ENCODE measurements around the gene CASP1. TPM values are rescaled to one million over a fixed set of nuclear protein-coding genes. Genes with fewer than 3 reads are reported as not detected.
"Not testable (repeated sequence)": the region's sequence is repeated elsewhere in the genome, so short reads cannot be mapped to it uniquely, and the experiment has no call there.

Gene CASP1
- polyA plus RNA-seq, 10 donors: 7.9 to 19.2 (median 9.9) TPM

DNA sequence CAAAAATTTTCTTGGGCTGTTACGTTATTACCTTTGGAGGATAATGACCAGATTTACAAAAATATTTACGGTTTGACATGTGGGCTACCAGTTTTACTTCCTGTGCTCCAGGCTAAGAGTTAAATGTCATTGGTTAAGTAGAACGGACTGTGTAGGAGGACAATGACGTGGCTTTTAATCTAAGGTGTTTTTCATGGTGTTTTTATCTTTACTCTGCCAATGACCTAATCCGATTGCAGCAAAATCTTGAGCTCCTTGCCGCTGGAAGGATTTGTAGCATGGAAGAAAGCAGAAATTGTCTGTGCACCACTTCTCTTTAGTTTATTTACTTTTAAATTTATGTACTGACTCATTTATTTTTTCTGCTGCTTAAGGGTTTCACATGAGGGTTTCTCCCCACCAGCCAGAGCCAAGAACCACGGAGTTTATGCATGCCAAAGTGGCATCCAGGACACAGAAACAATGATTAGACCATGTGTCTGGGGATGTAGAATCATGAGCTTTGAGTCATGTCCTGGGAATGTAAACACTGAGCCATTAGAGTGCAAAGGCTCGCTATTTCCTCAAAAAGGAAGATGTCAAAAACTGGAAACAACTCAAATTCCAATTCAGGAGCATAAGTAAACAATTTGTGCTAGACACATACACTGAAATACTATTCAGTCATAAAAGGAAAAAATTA is 12.1 kb upstream of the CASP1 start:
- DNase-seq: peak in 2 of 3 donors; percentile 54 to 93

GRCh38 chr11:105045676-105046296 is 10.8 kb upstream of the CASP1 start:
- DNase-seq: peak in 1 of 3 donors; percentile 34

GRCh38 chr11:105044557-105045524 is 9.9 kb upstream of the CASP1 start, which contains the start of gene CARD16:
TSS of gene CARD16 (minus strand) at chr11:105045335. CDS start at chr11:105045297, 38 bp downstream.
- peak; percentile 44 to 82 (median 59) for DNase-seq

GRCh38 chr11:105042178-105042577 is 7.2 kb upstream of the CASP1 start:
- DNase-seq: no peak

- no peak for DNase-seq
Measured at GRCh38 chr11:105040703-105041102, 5.8 kb upstream of the CASP1 start.

GRCh38 chr11:105034388-105034787 is 556 bp downstream of the CASP1 start:
- DNase-seq: not testable (repeated sequence)

DNA sequence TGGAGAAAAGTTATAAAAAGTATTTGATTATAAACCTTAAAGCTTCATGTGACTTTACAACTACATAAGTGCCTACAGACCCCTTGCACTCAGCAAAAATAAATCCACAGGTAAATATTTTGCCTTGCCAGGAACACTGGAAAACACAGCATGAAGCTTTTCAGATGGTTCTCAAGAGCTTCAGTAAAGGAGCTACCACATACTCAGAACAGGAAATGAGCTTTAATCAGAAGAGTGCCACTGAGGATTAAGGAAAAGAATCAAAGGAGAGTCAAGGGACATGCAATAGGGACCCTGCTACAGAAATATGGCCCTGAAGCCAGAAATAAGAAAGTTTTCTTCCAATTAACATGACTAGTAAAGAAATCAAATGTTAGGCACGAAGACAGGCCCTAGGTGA is 1.2 kb downstream of the CASP1 start:
- no peak for DNase-seq

GRCh38 chr11:105033343-105033742 is 1.6 kb downstream of the CASP1 start:
- DNase-seq: no peak

GRCh38 chr11:105032495-105032894 is 2.4 kb downstream of the CASP1 start:
- no peak for DNase-seq

DNA sequence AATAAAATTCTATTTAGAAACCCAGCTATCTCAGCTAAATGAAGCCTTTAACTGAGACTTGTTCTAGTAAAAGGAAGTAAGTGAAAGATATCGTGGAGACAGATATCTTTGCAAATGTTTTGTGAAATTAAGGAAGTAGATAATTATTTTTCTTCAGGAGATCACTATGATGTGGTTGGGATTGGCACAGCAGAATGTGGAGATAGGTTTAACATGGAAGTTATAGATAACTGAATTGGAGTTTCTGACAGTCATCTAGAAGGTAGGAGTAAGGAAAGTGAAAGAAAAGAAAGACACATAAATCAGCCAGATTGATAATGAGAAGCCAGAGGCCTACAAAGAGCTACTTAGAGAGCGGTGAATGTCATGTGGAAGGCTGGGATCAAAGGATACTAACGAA is 7.3 kb downstream of the CASP1 start:
- DNase-seq: no peak

DNA sequence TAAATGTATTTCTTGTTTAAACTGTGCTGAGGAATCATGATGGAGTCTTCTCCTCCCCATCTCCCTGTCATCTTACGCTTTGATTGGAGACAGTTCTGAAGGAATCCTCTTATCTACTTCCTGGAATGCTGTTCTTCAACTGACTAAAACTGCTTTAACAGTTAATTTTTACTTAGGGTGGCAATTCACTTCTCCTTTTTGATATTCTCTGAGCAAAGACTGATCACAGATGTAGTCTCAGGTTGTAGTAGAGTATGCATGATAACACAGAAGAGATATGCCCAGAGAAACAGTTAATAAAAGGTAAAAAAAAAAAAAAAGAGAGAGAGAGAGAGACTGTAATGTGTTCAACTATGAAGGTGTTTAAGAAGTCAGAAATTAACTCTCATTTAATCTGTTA is 10.6 kb downstream of the CASP1 start:
- DNase-seq: no peak

- no peak for DNase-seq
Measured at GRCh38 chr11:105023003-105023402, 11.9 kb downstream of the CASP1 start, which contains the start of gene CASP5. TSS of gene CASP5 (minus strand) at chr11:105023168. CDS start at chr11:105023136, 32 bp downstream.

DNA sequence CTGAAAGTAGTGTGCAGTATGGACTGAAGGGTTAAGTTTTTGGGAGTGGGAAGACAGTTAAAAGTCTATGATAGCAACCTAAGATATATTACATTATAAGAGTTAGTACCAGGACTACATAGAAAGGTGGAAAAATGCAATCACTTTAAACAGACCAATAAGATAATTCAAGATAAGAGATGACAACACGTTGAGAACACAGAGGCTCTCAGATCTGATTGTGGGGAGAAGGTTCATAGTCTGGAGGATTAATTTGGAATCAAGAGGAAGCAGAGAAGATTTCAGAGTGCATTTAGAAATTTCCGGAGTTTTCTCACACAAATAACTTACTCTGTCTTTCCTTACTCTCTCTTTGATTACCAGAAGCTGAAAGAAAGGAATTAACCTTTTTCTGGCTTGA is 12.4 kb downstream of the CASP1 start:
- DNase-seq: no peak

DNA sequence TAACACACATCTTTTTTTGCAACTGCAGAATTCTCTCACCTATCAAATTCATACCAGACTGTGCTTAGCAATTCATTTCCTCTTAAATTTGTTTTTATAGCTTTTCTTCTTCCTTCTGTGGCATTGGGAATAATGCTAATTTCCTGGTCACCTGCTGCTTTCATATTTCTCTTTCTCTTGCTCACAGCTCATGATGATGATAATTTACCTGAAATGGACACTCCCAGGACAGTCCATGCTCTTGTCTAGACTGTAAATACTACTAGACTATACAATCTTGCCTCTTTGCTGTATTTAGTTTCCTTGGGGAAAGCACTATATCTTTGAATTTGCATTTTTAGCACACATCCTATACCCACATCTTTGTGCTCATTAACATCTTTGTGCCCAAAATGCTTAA is 27.5 kb downstream of the CASP1 start:
- DNase-seq: no peak

- DNase-seq: no peak
Measured at GRCh38 chr11:105005451-105005845, 29.5 kb downstream of the CASP1 start.

DNA sequence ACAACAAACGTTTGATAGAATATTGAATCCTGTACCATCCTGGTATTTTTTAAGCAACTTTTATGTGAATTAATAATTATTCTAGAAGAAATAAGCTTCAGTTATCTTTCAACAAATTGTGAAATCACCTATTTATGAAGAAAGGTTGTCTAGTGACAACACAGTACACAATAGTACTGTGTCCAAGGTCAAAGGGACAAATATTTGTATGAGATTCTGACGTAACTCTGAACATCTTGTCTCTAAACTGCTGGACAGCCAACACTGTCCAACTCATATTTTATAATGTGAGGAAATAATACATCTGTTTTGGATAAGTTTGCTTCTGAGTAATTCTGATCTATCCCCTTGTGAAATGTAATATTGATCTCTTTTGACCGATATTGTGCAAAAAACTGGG is 30.9 kb downstream of the CASP1 start:
- peak; percentile 14 to 58 (median 19) for DNase-seq

DNA sequence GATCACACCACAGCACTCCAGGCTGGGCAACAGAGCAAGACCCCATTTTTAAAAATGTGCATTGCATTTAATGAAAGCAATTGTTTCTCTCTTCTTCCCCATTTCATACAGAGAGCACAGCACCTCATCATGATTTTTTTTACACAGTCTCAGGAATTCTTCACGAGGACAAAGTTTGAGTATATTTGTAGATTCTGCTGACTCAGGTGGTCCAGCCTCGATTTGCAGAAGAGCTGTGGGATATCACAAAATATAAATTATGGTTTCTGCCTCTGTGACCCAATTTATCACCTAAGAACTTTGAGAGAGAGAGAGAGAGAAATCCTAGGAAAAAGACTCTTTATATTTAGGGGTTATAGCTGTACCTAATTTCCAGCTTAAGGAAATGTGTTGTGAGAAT is 31.8 kb downstream of the CASP1 start:
- no peak for DNase-seq

DNA sequence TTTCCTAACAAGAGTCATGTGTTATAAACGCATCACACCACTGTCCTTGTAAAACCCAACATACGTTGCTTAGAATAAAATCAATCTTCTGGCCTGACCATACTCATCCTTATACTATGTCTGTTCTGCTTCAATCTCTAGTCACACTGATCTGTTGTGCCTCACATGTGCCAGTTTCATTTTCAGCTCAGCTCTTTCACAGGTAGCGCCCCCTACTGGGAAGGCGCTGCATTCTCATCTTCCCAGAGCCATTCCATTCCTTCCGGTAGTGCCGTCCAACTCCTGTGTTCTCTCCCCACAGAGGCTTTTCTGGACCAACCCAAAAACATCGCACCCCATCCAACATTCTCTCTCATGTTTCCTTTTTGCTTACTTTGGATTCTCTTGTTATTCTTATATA is 34.1 kb downstream of the CASP1 start:
- DNase-seq: no peak

GRCh38 chr11:105000167-105000566 is 34.8 kb downstream of the CASP1 start:
- DNase-seq: no peak

GRCh38 chr11:104999721-105000120 is 35.2 kb downstream of the CASP1 start:
- DNase-seq: no peak

- DNase-seq: no peak
Measured at GRCh38 chr11:104997288-104997687, 37.7 kb downstream of the CASP1 start.

GRCh38 chr11:104995001-104995408 is 39.9 kb downstream of the CASP1 start:
- no peak for DNase-seq

All from muscle of back (tissue), 11 donors.